Renal pelvis (tissue), 4 donors: Measurements from ENCODE around the gene GRIP1. TPM values are rescaled to one million over a fixed set of nuclear protein-coding genes. Genes with fewer than 3 reads are reported as not detected.

Source experiments
- DNase-seq: peaks from one replicate; pipeline ENCODE4 v3.0.0-alpha.2; 2013
- polyA plus RNA-seq, 3 donors: library from polyadenylated mRNA; unstranded; fragments of 120-200 nt; gene quantifications; one replicate each; pipeline ENCODE4 v1.2.1, GENCODE V29; 2013; ENCODE audit not compliant: insufficient read length in 3 of 3

The GRIP1 gene
- polyA plus RNA-seq, 3 donors = 23.9 to 29.2 (median 24.5) TPM

- no peak for DNase-seq
These were observed 16.1 kb upstream of the GRIP1 start for GRCh38 chr12:66694666-66695613.

- DNase-seq = peak; percentile 72
These were observed 15.1 kb upstream of the GRIP1 start for GRCh38 chr12:66693901-66694513.

DNA sequence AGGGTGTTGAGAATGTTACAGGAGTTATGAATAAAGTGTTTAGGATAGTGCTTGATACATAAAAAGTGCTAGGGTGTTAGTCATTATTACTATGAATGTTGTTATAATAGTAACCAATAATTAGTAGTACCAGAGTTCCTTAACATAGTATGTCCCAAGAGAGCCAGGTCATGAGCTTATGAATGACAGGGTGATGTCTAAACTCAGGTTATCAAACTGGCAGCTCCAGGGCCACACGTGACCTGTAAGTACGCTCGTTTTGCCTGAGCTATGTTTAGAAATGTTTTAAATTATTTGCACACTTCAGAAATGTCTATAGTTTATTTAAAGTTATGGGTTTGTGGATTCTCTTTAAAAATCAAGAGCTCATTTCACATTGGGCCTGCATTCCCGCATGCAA lies 14.1 kb upstream of the GRIP1 start:
- DNase-seq = no peak

GRCh38 chr12:66692170-66692569 lies 13.3 kb upstream of the GRIP1 start:
- no peak for DNase-seq

GRCh38 chr12:66688846-66689439 lies 10.1 kb upstream of the GRIP1 start:
- DNase-seq = peak; percentile 54

- no peak for DNase-seq
These were observed 5.3 kb upstream of the GRIP1 start for GRCh38 chr12:66684222-66684621.

GRCh38 chr12:66683822-66684221 lies 4.9 kb upstream of the GRIP1 start:
- DNase-seq = no peak

- DNase-seq = no peak
These were observed 4.2 kb upstream of the GRIP1 start for GRCh38 chr12:66683073-66683472.

DNA sequence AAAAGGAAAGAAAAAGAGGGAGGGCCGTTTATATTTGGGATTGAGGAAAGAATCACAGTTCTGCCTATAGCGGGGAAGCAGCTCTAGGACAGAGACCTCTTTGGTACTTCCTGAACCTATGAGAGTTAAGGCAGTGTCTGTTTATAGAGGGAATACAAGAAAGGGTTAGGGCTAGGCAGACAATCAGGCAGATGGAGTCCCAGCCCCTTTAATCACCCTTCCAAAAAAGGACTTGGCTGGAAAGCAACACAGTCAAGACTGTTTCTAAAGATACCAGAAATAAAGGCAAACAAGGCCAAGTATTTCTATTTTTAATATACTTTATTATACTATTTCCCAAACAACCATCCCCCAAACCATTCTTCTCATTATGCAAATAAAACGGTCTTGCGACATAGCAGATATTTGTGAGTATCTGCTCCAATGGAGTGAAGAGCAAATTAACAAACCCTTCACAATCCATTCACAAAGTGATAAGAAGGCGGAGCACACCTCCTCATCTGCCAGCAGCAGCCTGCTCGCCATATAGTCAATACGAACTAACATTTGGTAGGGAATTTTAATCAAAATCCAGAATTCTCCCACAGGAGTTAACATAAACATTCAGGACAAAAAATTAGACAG lies 697 bp upstream of the GRIP1 start:
- DNase-seq = no peak

- DNase-seq = no peak
These were observed 2.6 kb downstream of the GRIP1 start for GRCh38 chr12:66676241-66676640.

DNA sequence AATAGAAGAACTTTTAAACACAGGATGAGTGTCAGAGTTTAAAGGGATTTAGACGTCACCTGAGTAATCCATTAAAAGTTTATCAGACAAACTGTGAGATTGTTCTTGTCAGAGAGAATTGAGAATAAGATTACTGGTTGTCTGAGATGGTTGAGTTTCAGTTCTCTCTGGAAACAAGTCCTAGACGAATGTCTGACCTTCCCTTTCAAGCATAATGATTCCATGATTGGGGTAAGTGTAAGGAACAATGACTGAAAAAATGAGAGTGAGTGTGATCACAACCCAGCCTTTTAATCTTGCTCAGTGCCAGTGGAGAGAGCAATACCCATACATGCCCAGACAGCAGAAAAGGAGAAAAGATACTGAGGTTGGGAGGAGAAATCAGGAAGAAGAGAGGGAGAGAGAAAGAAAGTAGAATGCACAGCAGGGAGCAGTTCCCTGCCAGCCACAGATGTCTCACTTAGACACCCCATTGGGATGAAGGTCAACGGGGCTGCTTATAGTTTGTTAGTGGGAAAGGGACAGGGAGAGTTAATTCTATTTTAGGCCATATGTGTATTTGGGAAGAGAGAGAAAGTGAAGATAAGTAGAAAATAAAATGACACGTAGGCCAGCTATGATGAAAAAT lies 4.3 kb downstream of the GRIP1 start:
- no peak for DNase-seq

GRCh38 chr12:66669541-66669940 lies 9.3 kb downstream of the GRIP1 start:
- no peak for DNase-seq

GRCh38 chr12:66668311-66668710 lies 10.6 kb downstream of the GRIP1 start:
- no peak for DNase-seq

GRCh38 chr12:66667906-66668305 lies 11.0 kb downstream of the GRIP1 start:
- DNase-seq = no peak

DNA sequence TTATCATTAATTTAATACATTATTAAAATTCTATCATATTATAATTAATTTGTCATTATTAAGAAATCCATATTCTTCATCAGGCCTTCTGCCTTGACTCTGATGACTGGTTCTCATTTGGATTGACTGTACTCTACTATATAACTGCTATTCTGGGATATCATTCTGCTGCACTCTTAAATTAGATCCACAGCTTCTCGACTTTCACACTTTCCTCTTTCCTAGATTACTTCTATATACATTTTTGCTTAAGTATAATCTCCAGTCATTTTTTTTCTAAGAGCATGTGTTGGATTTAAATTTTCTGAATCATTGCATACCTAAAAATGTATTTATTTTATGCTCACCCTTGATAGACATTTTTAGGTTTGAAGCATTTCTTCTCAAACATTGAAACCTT lies 12.4 kb downstream of the GRIP1 start:
- no peak for DNase-seq

- no peak for DNase-seq
These were observed 13.4 kb downstream of the GRIP1 start for GRCh38 chr12:66665435-66665985.

- DNase-seq = no peak
These were observed 14.8 kb downstream of the GRIP1 start for GRCh38 chr12:66664076-66664475.

- no peak for DNase-seq
These were observed 15.3 kb downstream of the GRIP1 start for GRCh38 chr12:66663611-66664010.

- DNase-seq = no peak
These were observed 16.1 kb downstream of the GRIP1 start for GRCh38 chr12:66662729-66663128.

- DNase-seq = no peak
These were observed 16.7 kb downstream of the GRIP1 start for GRCh38 chr12:66662179-66662578.

- no peak for DNase-seq
These were observed 17.5 kb downstream of the GRIP1 start for GRCh38 chr12:66661357-66661756.

GRCh38 chr12:66653796-66654195 lies 25.1 kb downstream of the GRIP1 start:
- no peak for DNase-seq
